Endothelial cell of umbilical vein (primary cell): ENCODE measurements around the gene DHFR. TPM values are rescaled to one million over a fixed set of nuclear protein-coding genes. Genes with fewer than 3 reads are reported as not detected.

Experiments
- Bru-seq: library from RNA; stranded (reverse); fragments of 400-500 nt; gene quantifications from one replicate; lab custom pipeline; 2021; lab: Mats Ljungman, UMichigan
- BruChase-seq, 2 experiments: library from RNA; stranded (reverse); fragments of 400-500 nt; gene quantifications; one replicate each; lab custom pipeline; 2021; lab: Mats Ljungman, UMichigan
- BruUV-seq: library from RNA; stranded (reverse); fragments of 400-500 nt; replicated peaks from 2 replicates; lab custom pipeline; 2021; lab: Mats Ljungman, UMichigan
- CTCF ChIA-PET: fragments of 300-600, 350-600 bp; sonication (Branson Sonifier 250); formaldehyde crosslinking; loops from one replicate; lab custom pipeline; 2021; ENCODE audit warnings: antibody characterized with exemption, inconsistent platforms; lab: Charles Lee
- POLR2A ChIA-PET: fragments of 300-600, 350-600 bp; sonication (Branson Sonifier 250); formaldehyde crosslinking; loops from one replicate; lab custom pipeline; 2021; ENCODE audit warnings: antibody characterized with exemption, inconsistent platforms; lab: Charles Lee
- DNase-seq: peaks from one replicate; pipeline ENCODE4 v3.0.0-alpha.2; 2011; ENCODE audit warnings: low read depth, low spot score
- FAIRE-seq: peaks from 2 replicates; lab custom pipeline; 2011; peaks lifted over from hg19 to GRCh38; lab: Jason Lieb, UNC
- H2AFZ ChIP-seq: 2 replicates; pipeline ENCODE4 v1.6.0; 2012; ENCODE audit warnings: low read depth, low read length, control low read depth, inconsistent platforms
- H3K27ac ChIP-seq: 2 replicates; pipeline ENCODE4 v1.5.1; 2011; ENCODE audit warnings: low read depth, mild to moderate bottlenecking, control low read depth, low read length, moderate library complexity; ENCODE audit not compliant: insufficient read depth
- H3K27me3 ChIP-seq, 2 experiments: 2 replicates each; pipeline versions ENCODE4 v1.6.0 to v1.6.1; 2011; ENCODE audit warnings: low read length in 2 of 2, mixed read lengths in 1 of 2; ENCODE audit not compliant: control insufficient read depth in 2 of 2, insufficient read depth in 2 of 2
- H3K36me3 ChIP-seq, 2 experiments: 2 replicates in 1 of 2; 3 replicates in 1 of 2; pipeline ENCODE4 v1.5.1; 2011; ENCODE audit warnings: low read length in 2 of 2, mild to moderate bottlenecking in 1 of 2, moderate library complexity in 1 of 2; ENCODE audit not compliant: control insufficient read depth in 2 of 2, insufficient read depth in 2 of 2; ENCODE audit errors: extremely low read depth in 1 of 2
- H3K4me1 ChIP-seq: 3 replicates; pipeline ENCODE4 v1.5.1; 2011; ENCODE audit warnings: mild to moderate bottlenecking, low read length; ENCODE audit not compliant: control insufficient read depth, insufficient read depth; ENCODE audit errors: extremely low read depth
- H3K4me2 ChIP-seq: 2 replicates; pipeline ENCODE4 v1.6.1; 2011; ENCODE audit warnings: low read length, control low read depth, mixed read lengths; ENCODE audit not compliant: insufficient read depth
- H3K4me3 ChIP-seq, 3 experiments: fragments of 200-600 bp in 1 of 3; sonication (generic), shearing (Covaris generic) in 1 of 3; replicated peaks in 1 of 3; 2 replicates each; pipeline ENCODE4 v1.5.1; 2011 to 2016; ENCODE audit warnings: control low read depth in 3 of 3, low read length in 3 of 3, mild to moderate bottlenecking in 2 of 3, inconsistent platforms in 1 of 3, low read depth in 1 of 3, moderate library complexity in 1 of 3; ENCODE audit not compliant: insufficient read depth in 1 of 3
- H3K79me2 ChIP-seq: 2 replicates; pipeline ENCODE4 v1.6.0; 2012; ENCODE audit warnings: low read length, inconsistent platforms; ENCODE audit not compliant: control insufficient read depth, insufficient read depth
- H3K9ac ChIP-seq: replicated peaks from 2 replicates; pipeline ENCODE3; 2011; ENCODE audit warnings: low read length, control low read depth; ENCODE audit not compliant: insufficient read depth; ENCODE audit errors: extremely low read depth
- H3K9me1 ChIP-seq: replicated peaks from 3 replicates; pipeline ENCODE4 v1.6.0; 2011; ENCODE audit warnings: mild to moderate bottlenecking, low read length; ENCODE audit not compliant: control insufficient read depth, insufficient read depth; ENCODE audit errors: extremely low read depth
- H3K9me3 ChIP-seq: replicated peaks from 2 replicates; pipeline ENCODE4 v1.5.1; 2012; ENCODE audit warnings: low read length, inconsistent platforms; ENCODE audit not compliant: control insufficient read depth, insufficient read depth
- H4K20me1 ChIP-seq: replicated peaks from 2 replicates; pipeline ENCODE3; 2011; ENCODE audit warnings: mild to moderate bottlenecking, low read length; ENCODE audit not compliant: control insufficient read depth, insufficient read depth; ENCODE audit errors: extremely low read depth
- EZH2 ChIP-seq: IDR thresholded peaks from 2 replicates; pipeline ENCODE4 v1.6.1; 2012; ENCODE audit warnings: borderline replicate concordance, low read depth, mild to moderate bottlenecking, moderate library complexity, low read length, inconsistent platforms; ENCODE audit not compliant: severe bottlenecking
- FOS ChIP-seq: IDR thresholded peaks from 2 replicates; pipeline ENCODE4 v1.6.1; 2011; ENCODE audit warnings: mild to moderate bottlenecking, low read length, moderate library complexity, borderline replicate concordance; ENCODE audit not compliant: insufficient read depth
- GATA2 ChIP-seq: IDR thresholded peaks from 2 replicates; pipeline ENCODE4 v1.7.0; 2011; ENCODE audit warnings: low read depth, mild to moderate bottlenecking, moderate library complexity, mixed read lengths, low read length; ENCODE audit not compliant: insufficient read length, insufficient read depth
- JUN ChIP-seq: IDR thresholded peaks from 2 replicates; pipeline ENCODE4 v1.6.1; 2011; ENCODE audit warnings: borderline replicate concordance, low read depth; ENCODE audit not compliant: insufficient read length, insufficient read depth
- MYC ChIP-seq: IDR thresholded peaks from one replicate; pipeline ENCODE4 v1.6.1; 2011; ENCODE audit warnings: mild to moderate bottlenecking, low read depth, low read length
- POLR2A ChIP-seq: IDR thresholded peaks from 2 replicates; pipeline ENCODE4 v1.6.1; 2012; ENCODE audit warnings: low read depth, mild to moderate bottlenecking, control low read depth, low read length
- POLR2AphosphoS5 ChIP-seq: IDR thresholded peaks from 2 replicates; pipeline ENCODE4 v1.6.1; 2012; ENCODE audit warnings: low read depth, mild to moderate bottlenecking, control low read depth, low read length, moderate library complexity; ENCODE audit not compliant: insufficient read depth
- dilution Hi-C: fragments of 300-500 bp; cut with MboI; formaldehyde crosslinking; loops from one replicate; pipeline ENCODE4 v1.15.0; 2019; ENCODE audit warnings: low sequenced_read_pairs; ENCODE audit not compliant: extremely low pct_ligation_motif_present
- intact Hi-C: fragments of 100-400 bp; cut with micrococcal nuclease; formaldehyde crosslinking; loops from one replicate; pipeline ENCODE4 v1.10.0; 2022
- long read RNA-seq: library from polyadenylated mRNA; stranded (forward); transcript quantifications from one replicate; pipeline ENCODE4 v2.0.0, GENCODE V29; 2021
- polyA minus RNA-seq, 3 experiments: library from RNA; depleted of rRNA, polyadenylated mRNA; stranded (reverse); fragments of >200 nt; gene quantifications; 1 replicate in 1 of 3; 2 replicates in 2 of 3; pipeline ENCODE4 v1.2.3, GENCODE V29; 2011
- polyA plus RNA-seq, 4 experiments: library from polyadenylated mRNA; depleted of rRNA in 3 of 4; stranded (reverse) in 3 of 4; unstranded in 1 of 4; fragments of >200 nt; gene quantifications; 2 replicates each; pipeline versions ENCODE4 v1.2.1 to v1.2.3, GENCODE V29; 2011 to 2012; ENCODE audit warnings: missing spikeins in 1 of 4
- total RNA-seq: library from RNA; stranded (reverse); gene quantifications from 2 replicates; pipeline ENCODE4 v1.2.3, GENCODE V29; 2021
- TF ChIP-seq, protein P1 (sequence below), 2 donors: IDR thresholded peaks; 1 replicate in 1 of 2; 2 replicates in 1 of 2; pipeline ENCODE4 v1.5.1; 2011; ENCODE audit warnings: low read length in 2 of 2, mild to moderate bottlenecking in 2 of 2, moderate library complexity in 2 of 2, control low read depth in 1 of 2, inconsistent platforms in 1 of 2, low read depth in 1 of 2; ENCODE audit not compliant: insufficient read depth in 1 of 2; ENCODE audit errors: extremely low read depth in 1 of 2

The DHFR gene
- 32.8 and 35.8 TPM in 2 replicates for total RNA-seq
- polyA plus RNA-seq = 11.4 and 17.6 TPM in 2 replicates
- polyA plus RNA-seq (2011; cell fraction: cytosol; rRNA removed) = 23.3 and 25.7 TPM in 2 replicates
- 12.7 and 22.7 TPM in 2 replicates for polyA plus RNA-seq (2011; cell fraction: nucleus; rRNA removed)
- polyA plus RNA-seq (2012) = 13.6 and 27.8 TPM in 2 replicates
- polyA minus RNA-seq = 16.1 and 19.1 TPM in 2 replicates
- polyA minus RNA-seq (2011; cell fraction: cytosol; rRNA and poly(A)+ RNA removed) = 98.7 TPM
- polyA minus RNA-seq (2011; cell fraction: nucleus; rRNA and poly(A)+ RNA removed) = 6.9 and 12.2 TPM in 2 replicates
- percentile 78 among the genes with signal in this experiment for Bru-seq, nascent RNA
- percentile 70 among the genes with signal in this experiment for BruChase-seq, experiment 1, labeled RNA remaining after a 6-hour chase
- percentile 61 among the genes with signal in this experiment for BruChase-seq, experiment 2, labeled RNA remaining after a 2-hour chase
- long read RNA-seq, transcript DHFR-201 (6 exons, 3,917 nt) = major isoform, 57 of 75 reads
- long read RNA-seq, partial matches to known transcripts = 1 of 75 reads
- long read RNA-seq, other reads (novel, unspliced or antisense) = 15 of 75 reads

DNA sequence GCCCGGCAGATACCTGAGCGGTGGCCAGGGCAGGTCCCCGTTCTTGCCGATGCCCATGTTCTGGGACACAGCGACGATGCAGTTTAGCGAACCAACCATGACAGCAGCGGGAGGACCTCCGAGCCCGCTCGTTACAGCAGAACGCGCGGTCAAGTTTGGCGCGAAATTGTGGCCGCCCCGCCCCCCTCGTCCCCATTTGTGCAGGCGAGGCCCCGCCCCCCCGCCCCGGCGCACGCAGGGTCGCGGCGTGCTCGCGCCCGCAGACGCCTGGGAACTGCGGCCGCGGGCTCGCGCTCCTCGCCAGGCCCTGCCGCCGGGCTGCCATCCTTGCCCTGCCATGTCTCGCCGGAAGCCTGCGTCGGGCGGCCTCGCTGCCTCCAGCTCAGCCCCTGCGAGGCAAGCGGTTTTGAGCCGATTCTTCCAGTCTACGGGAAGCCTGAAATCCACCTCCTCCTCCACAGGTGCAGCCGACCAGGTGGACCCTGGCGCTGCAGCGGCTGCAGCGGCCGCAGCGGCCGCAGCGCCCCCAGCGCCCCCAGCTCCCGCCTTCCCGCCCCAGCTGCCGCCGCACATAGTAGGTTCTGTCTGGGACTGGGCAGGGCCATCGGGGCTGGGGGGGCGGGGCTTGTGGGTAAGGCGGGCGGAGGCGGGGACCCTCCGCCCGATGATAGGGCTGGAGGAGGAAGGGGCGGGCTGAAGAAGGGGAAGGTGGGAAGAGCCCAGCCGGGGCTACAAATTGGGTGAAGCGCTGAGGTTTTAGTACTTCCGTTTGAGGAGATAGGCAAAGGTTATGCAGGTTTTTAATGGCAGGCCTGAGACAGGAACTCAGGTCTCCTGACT is at the start of gene DHFR, which contains the start of gene MSH3:
DHFR (minus strand) TSS at position 593 of the 840 bp plus-strand sequence; CDS start at position 99, 494 bp downstream.
MSH3 (plus strand) TSS at position 262 of the 840 bp plus-strand sequence; CDS start at position 338, 76 bp downstream.
- peak within 1 kb of the TSS; percentile 76 to 93 (median 81) for H3K4me3 ChIP-seq
- H3K36me3 ChIP-seq = no peaks in the 10 kb centered on the region
- peak within 1 kb of the TSS; percentile 79 for H3K27ac ChIP-seq
- no TSS peak for BruUV-seq
- no peaks in the 10 kb centered on the region for H3K9me3 ChIP-seq
- dilution Hi-C loops (no loop called here), intact Hi-C loops (loop anchor here (1.0 to 5.0 kb wide), 5 partner anchors 166 to 562 kb away; partner anchors contain the start of genes FAM151B and SERINC5)
- DNase-seq = peak; percentile 88
- POLR2A ChIA-PET = no interaction called here
- peak within 1 kb of the TSS; percentile 87 for H3K9ac ChIP-seq
- no peaks in the 10 kb centered on the region for H3K9me1 ChIP-seq
- peak; percentile 88 for FAIRE-seq
- TF ChIP-seq, protein P1, sequence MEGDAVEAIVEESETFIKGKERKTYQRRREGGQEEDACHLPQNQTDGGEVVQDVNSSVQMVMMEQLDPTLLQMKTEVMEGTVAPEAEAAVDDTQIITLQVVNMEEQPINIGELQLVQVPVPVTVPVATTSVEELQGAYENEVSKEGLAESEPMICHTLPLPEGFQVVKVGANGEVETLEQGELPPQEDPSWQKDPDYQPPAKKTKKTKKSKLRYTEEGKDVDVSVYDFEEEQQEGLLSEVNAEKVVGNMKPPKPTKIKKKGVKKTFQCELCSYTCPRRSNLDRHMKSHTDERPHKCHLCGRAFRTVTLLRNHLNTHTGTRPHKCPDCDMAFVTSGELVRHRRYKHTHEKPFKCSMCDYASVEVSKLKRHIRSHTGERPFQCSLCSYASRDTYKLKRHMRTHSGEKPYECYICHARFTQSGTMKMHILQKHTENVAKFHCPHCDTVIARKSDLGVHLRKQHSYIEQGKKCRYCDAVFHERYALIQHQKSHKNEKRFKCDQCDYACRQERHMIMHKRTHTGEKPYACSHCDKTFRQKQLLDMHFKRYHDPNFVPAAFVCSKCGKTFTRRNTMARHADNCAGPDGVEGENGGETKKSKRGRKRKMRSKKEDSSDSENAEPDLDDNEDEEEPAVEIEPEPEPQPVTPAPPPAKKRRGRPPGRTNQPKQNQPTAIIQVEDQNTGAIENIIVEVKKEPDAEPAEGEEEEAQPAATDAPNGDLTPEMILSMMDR (IDR thresholded peaks at IDR 0.05; ENCODE audit: extremely low read depth in 1 of 2, insufficient read depth in 1 of 2, low read depth in 1 of 2, low read length in 2 of 2) = peak; percentile 5 to 18
- TF ChIP-seq EZH2 (no peak), MYC (no peak), POLR2A (peak; percentile 80), FOS (no peak), POLR2AphosphoS5 (peak; percentile 66), JUN (no peak), GATA2 (no peak)
- H3K79me2 ChIP-seq = peaks cover 22% of the 10 kb centered on the region
- no peaks in the 10 kb centered on the region for H4K20me1 ChIP-seq
- H3K4me1 ChIP-seq = peaks cover 20% of the 10 kb centered on the region
- no peaks in the 10 kb centered on the region for H3K27me3 ChIP-seq
- peak within 1 kb of the TSS; percentile 97 for H2AFZ ChIP-seq
- CTCF ChIA-PET = interaction anchor here (1.0 to 4.5 kb wide), 3 partner anchors 17 to 308 kb away, joined by 3 to 22 read pairs (median 3); no protein-coding TSS in a partner anchor
- H3K4me2 ChIP-seq = peak within 1 kb of the TSS; percentile 100
